Epithelial cell of esophagus (primary cell): ENCODE measurements around the gene SLC22A12.

Experiments
- DNase-seq: peaks from one replicate; pipeline ENCODE4 v3.0.0; 2010; ENCODE audit warnings: low read depth
- H3K4me3 ChIP-seq: 2 replicates; pipeline ENCODE4 v1.5.1; 2011; ENCODE audit warnings: mild to moderate bottlenecking, low read length, control low read depth
- TF ChIP-seq, protein P1 (sequence below): IDR thresholded peaks from 2 replicates; pipeline ENCODE4 v1.5.1; 2011; ENCODE audit warnings: low read depth, mild to moderate bottlenecking, low read length, control low read depth, inconsistent platforms; ENCODE audit not compliant: insufficient read depth; ENCODE audit errors: missing control alignments

SLC22A12 gene

DNA sequence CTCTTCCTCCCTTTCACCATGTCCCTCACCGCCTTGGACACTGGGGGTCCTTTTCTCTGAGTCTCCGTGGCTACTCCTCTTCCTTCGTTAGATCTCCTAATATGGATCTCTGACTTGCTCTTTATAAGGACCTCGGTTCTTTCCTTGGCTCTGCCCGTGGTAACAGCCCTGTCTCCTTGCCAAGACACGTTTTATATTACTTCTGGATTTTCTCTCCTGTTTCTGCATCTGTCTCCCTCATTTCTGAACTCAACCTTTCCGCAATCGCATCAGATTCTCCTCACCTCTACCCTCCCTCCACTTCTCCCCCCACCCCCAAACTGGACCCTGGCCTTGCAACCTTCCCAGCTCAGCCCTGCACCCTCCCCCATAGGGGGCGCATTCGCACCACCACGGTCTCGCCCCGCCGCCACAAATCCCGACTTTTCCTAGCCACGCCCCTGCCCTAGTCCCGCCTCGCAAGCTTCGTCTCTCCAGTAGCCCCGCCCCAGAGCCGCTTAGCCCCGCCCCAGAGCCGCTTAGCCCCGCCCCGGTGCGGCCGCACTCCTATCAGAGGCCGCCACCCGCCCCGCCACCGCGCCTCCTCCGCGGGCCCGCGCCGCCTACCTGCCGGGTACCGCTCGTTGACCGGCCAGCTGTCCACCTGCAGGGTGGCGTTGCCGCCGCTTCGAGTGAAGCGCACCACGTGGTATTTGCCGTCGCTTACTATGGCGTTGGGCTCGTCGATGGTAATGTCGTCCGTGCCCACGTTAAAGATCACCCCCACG, 39.0 kb downstream of the SLC22A12 start:
- H3K4me3 ChIP-seq, result no peak overlapping the region
- TF ChIP-seq, protein P1, sequence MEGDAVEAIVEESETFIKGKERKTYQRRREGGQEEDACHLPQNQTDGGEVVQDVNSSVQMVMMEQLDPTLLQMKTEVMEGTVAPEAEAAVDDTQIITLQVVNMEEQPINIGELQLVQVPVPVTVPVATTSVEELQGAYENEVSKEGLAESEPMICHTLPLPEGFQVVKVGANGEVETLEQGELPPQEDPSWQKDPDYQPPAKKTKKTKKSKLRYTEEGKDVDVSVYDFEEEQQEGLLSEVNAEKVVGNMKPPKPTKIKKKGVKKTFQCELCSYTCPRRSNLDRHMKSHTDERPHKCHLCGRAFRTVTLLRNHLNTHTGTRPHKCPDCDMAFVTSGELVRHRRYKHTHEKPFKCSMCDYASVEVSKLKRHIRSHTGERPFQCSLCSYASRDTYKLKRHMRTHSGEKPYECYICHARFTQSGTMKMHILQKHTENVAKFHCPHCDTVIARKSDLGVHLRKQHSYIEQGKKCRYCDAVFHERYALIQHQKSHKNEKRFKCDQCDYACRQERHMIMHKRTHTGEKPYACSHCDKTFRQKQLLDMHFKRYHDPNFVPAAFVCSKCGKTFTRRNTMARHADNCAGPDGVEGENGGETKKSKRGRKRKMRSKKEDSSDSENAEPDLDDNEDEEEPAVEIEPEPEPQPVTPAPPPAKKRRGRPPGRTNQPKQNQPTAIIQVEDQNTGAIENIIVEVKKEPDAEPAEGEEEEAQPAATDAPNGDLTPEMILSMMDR, result no peak
- peak; percentile 21 for DNase-seq

- no peak overlapping the region for H3K4me3 ChIP-seq
- no peak for DNase-seq
- TF ChIP-seq, protein P1, result no peak
Measured at GRCh38 chr11:64631675-64632074, 40.7 kb downstream of the SLC22A12 start.

- TF ChIP-seq, protein P1, result no peak
- H3K4me3 ChIP-seq, result no peak overlapping the region
- DNase-seq, result no peak
Measured at GRCh38 chr11:64632237-64632636, 41.2 kb downstream of the SLC22A12 start.

DNA sequence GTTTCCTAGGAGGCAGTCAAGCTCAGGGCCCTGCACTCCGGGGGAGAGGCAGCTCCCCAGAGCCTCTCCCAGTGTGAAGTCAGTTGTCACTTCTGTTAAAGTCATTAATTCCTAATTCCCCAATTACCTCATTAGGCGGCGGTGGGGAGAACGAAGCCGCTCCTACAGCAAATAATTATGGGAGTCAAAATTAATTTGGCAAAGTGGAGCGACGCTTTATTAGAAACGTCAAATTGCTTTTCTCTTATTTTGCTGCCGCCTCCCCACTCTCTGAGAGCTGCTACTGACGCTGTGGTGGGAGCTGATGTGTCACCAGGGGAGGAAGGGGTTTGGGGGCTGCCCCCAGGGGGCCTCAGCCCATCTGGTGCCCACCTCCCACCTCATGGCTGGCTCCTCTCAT, 41.6 kb downstream of the SLC22A12 start:
- TF ChIP-seq, protein P1, result no peak
- DNase-seq, result no peak

DNA sequence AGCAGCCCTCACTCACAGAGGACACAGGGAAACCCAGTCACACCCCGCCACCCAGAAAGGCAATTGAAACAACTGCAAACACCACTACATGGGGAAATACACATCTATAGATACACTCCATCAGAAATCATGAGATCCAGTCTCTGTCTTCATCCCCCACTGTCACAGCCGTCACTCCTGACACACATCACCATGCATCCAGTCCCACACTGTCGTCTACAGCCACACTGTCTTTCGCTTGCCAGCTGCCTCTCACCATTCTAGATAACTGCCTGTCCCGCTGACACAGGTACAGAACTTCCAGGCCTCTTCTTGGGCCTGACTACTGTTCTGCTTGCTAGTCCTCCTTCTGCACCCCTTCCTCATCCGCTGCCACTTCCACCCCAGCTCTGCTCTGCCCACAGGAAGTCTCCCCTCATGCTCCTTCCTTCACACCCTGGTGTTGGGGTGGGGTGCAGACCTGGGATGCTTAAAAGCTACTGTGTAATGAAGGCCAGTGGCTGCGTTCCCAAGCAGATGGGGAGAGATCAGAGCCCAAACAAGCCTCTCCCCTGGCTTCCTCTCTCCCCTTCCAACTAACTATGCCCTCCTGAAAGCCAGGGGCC, 42.6 kb downstream of the SLC22A12 start:
- TF ChIP-seq, protein P1, result no peak
- H3K4me3 ChIP-seq, result no peak overlapping the region
- no peak for DNase-seq

More for the DNA sequence above, 41.6 kb downstream of the SLC22A12 start:
- H3K4me3 ChIP-seq, result no peak overlapping the region

DNA sequence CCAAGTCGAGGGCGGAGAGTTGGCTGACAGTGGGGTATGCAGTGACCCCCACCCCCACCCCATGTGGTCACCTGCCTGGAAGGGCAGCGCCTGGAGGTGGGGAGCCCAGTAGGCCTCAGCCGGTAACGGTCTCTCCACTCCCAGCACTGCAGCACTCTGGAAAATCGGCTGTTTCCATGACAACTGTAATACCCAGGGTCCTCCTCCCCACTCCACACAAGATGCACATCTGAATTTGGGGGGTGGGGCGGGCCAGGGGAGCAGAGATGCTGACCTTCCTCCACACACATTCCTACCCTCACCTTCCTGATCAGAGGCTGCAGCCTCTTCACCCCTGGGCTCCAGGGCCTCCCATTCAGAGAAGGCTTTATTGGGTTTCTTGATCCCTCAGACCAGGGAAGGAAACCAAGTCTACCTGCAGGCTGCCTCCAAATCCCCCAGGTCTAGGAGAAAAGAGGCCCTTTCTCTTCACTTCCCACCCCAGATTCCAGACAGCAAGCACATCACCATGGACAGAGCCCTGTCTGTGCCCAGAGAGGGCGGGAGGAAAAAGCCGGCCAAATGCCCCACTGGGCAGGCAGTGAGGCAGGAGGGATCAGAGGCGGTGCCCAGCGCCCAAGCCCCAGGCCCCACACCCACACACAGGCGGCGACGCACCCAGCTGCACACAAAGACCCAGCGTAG, 46.5 kb downstream of the SLC22A12 start:
- TF ChIP-seq, protein P1, result no peak

More for the DNA sequence above, 46.5 kb downstream of the SLC22A12 start:
- H3K4me3 ChIP-seq, result no peak overlapping the region
- DNase-seq, result no peak
